Adipocyte (in vitro differentiated cells): Measurements from ENCODE around the gene CDR2L.

ENCODE experiments used
- DNase-seq: peaks from one replicate; pipeline ENCODE4 v3.0.0-alpha.2; 2015; ENCODE audit warnings: low read depth
- H3K27me3 ChIP-seq: replicated peaks from 2 replicates; pipeline ENCODE4 v1.7.0; 2013; ENCODE audit warnings: mild to moderate bottlenecking, low read length, moderate library complexity; ENCODE audit not compliant: control insufficient read depth, insufficient read depth
- H3K36me3 ChIP-seq: 2 replicates; pipeline ENCODE4 v1.7.0; 2013; ENCODE audit warnings: low read length, mild to moderate bottlenecking, moderate library complexity; ENCODE audit not compliant: control insufficient read depth, insufficient read depth, severe bottlenecking
- H3K4me1 ChIP-seq: 2 replicates; pipeline ENCODE4 v1.7.0; 2013; ENCODE audit warnings: mild to moderate bottlenecking, low read length, moderate library complexity; ENCODE audit not compliant: control insufficient read depth, insufficient read depth
- H3K4me3 ChIP-seq: 2 replicates; pipeline ENCODE4 v1.7.0; 2013; ENCODE audit warnings: mild to moderate bottlenecking, low read length, moderate library complexity
- H3K9ac ChIP-seq: 2 replicates; pipeline ENCODE4 v1.7.0; 2013; ENCODE audit warnings: mild to moderate bottlenecking, low read length, moderate library complexity
- H3K9me3 ChIP-seq: 2 replicates; pipeline ENCODE4 v1.7.0; 2013; ENCODE audit warnings: mild to moderate bottlenecking, low read length, moderate library complexity; ENCODE audit not compliant: control insufficient read depth

The CDR2L gene

DNA sequence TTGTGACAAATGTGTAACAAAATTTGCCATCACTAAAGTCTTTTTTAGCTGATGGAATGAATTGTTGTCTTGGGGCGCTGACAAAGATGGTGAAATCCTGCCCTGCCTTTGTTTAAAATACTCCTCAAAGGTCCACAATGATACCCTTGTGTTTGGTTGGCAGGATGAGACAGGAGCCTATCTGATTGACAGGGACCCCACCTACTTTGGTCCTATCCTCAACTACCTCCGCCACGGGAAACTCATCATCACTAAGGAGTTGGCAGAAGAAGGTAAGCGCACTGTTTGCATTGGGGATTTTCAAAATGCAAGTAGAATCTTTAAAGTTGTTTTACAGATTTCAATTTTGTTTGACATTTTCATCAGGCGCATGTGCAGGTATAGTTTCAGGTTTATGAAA is 61.6 kb downstream of the CDR2L start:
- Histone ChIP-seq H3K9ac (peak overlapping the region; percentile 92), H3K4me3 (peak overlapping the region; percentile 85), H3K36me3 (peaks cover 35% of the 10 kb centered on the region), H3K9me3 (no peaks in the 10 kb centered on the region), H3K27me3 (no peaks in the 10 kb centered on the region), H3K4me1 (peaks cover 22% of the 10 kb centered on the region)
- no peak for DNase-seq

DNA sequence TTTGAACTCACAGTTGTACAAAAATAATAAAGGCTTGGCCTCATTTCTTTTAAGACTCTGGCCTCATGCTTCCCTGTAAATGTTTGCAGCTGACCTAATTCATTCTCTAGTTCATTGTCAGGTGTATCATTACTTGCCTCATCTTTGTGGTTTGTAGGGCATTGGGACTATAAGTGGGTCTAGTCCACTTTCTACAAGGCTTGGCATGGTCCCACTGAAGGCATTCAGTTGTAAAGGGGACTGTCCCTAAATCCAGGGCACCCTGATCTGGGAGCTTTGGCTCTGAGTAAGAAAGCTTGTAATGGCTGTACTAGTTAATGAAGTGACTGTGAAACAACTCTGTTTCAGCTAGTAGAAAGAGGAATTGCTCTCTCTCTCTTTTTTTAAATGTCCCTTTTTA is 62.3 kb downstream of the CDR2L start:
- H3K4me1 ChIP-seq, result peaks cover 22% of the 10 kb centered on the region
- H3K4me3 ChIP-seq, result no peak overlapping the region
- no peak overlapping the region for H3K9ac ChIP-seq
- H3K36me3 ChIP-seq, result peaks cover 38% of the 10 kb centered on the region
- no peaks in the 10 kb centered on the region for H3K27me3 ChIP-seq
- no peak for DNase-seq
- H3K9me3 ChIP-seq, result no peaks in the 10 kb centered on the region

DNA sequence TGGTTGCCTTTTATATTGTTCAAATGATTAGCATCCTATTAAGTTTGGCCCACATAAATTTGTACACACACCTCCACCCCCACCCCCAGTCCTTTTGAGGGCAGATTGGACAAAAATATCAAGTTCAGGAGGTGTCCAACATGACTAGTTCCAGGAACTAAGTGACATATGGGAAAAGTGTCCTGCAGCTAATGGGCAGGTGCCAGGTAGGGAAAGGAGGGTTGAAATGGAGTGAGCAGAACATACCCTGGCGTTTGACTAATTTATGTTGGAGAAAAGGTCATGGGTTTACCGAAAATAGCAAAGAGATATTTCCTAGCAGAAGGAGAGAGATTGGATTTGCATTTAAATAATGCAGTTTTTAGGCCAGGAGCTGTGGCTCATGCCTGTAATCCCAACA is 64.5 kb downstream of the CDR2L start:
- no peak for DNase-seq
- Histone ChIP-seq H3K4me3 (no peak overlapping the region), H3K4me1 (peaks cover 18% of the 10 kb centered on the region), H3K36me3 (peaks cover 41% of the 10 kb centered on the region), H3K9me3 (no peaks in the 10 kb centered on the region), H3K27me3 (no peaks in the 10 kb centered on the region), H3K9ac (no peak overlapping the region)
